GM21717 (cell line): Measurements from ENCODE around the gene ARHGAP15.

Experiments
- ATAC-seq: cut with Tn5 transposase; IDR thresholded peaks from one replicate; pipeline ENCODE4 v1.9.1; 2021; ENCODE audit warnings: mild to moderate bottlenecking, moderate library complexity; ENCODE audit not compliant: unreplicated experiment

Gene ARHGAP15

GRCh38 chr2:143259368-143259958 lies 130.2 kb downstream of the ARHGAP15 start:
- no peak for ATAC-seq

- peak; percentile 78 for ATAC-seq
Observed at GRCh38 chr2:143261986-143262385, 132.8 kb downstream of the ARHGAP15 start.

- ATAC-seq, result no peak
Observed at GRCh38 chr2:143262389-143262788, 133.2 kb downstream of the ARHGAP15 start.

- no peak for ATAC-seq
Observed at GRCh38 chr2:143263066-143263625, 133.9 kb downstream of the ARHGAP15 start.

- ATAC-seq, result no peak
Observed at GRCh38 chr2:143264851-143265250, 135.6 kb downstream of the ARHGAP15 start.

- no peak for ATAC-seq
Observed at GRCh38 chr2:143279672-143280071, 150.5 kb downstream of the ARHGAP15 start.

GRCh38 chr2:143280097-143280757 lies 151.0 kb downstream of the ARHGAP15 start:
- ATAC-seq, result no peak

GRCh38 chr2:143282684-143283083 lies 153.5 kb downstream of the ARHGAP15 start:
- ATAC-seq, result no peak

- peak; percentile 62 for ATAC-seq
Observed at GRCh38 chr2:143284087-143284675, 155.0 kb downstream of the ARHGAP15 start.

- no peak for ATAC-seq
Observed at GRCh38 chr2:143289025-143289424, 159.8 kb downstream of the ARHGAP15 start.

- ATAC-seq, result no peak
Observed at GRCh38 chr2:143290221-143290620, 161.0 kb downstream of the ARHGAP15 start.

- no peak for ATAC-seq
Observed at GRCh38 chr2:143294068-143294467, 164.8 kb downstream of the ARHGAP15 start.

- ATAC-seq, result no peak
Observed at GRCh38 chr2:143296089-143296488, 166.9 kb downstream of the ARHGAP15 start.

GRCh38 chr2:143297182-143297581 lies 168.0 kb downstream of the ARHGAP15 start:
- no peak for ATAC-seq

GRCh38 chr2:143300536-143300935 lies 171.3 kb downstream of the ARHGAP15 start:
- no peak for ATAC-seq

- no peak for ATAC-seq
Observed at GRCh38 chr2:143311426-143311825, 182.2 kb downstream of the ARHGAP15 start.

GRCh38 chr2:143312441-143312840 lies 183.2 kb downstream of the ARHGAP15 start:
- ATAC-seq, result no peak

GRCh38 chr2:143313861-143314260 lies 184.6 kb downstream of the ARHGAP15 start:
- ATAC-seq, result no peak

- no peak for ATAC-seq
Observed at GRCh38 chr2:143321994-143322393, 192.8 kb downstream of the ARHGAP15 start.

GRCh38 chr2:143329288-143329687 lies 200.1 kb downstream of the ARHGAP15 start:
- ATAC-seq, result no peak

GRCh38 chr2:143333168-143333791 lies 204.1 kb downstream of the ARHGAP15 start:
- no peak for ATAC-seq

- no peak for ATAC-seq
Observed at GRCh38 chr2:143333847-143334246, 204.6 kb downstream of the ARHGAP15 start.
